ENCODE measurements around the gene TGFBR2.

DNA sequence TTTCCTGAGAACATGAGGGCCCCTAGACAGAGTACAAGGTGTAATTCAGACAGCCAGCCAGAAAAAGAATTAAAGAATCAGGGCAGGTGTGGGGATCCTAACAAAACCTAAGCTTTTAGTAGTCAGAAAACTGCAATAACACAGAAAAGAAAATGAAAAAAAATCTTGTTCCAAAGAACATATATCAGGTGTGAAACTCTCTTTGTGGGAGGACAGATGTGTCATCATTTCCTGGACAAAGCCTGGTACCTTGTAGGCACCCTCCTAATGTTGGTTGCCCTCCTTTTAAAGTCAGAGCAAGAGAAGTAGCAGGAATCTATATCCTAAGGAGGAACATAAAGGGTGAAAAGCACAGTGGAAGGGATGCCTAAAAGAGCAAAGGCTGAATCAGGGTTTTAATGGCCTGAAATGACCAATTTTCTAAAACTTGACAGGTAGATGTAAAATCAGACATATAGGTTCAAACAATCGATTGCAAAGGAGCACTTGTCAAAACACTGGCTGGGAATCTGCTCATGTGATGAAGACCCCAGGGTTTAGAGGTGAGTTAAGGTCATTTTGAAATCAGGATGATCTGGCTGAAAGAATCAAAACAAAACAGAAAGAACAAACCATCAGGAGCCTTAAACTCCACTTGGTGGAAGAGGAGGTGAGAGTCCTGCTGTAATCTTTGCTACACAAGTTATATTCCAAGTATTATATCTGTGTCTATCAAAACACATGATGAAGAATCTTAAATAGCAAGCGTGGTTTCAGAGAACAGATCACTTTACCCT, 54.9 kb downstream of the TGFBR2 start:
- no peak for TF ChIP-seq POLR2AphosphoS5 (IDR thresholded peaks at IDR 0.05; ENCODE audit: low read depth, low read length)
- no peak for TF ChIP-seq SIN3A (IDR thresholded peaks at IDR 0.05; ENCODE audit: borderline replicate concordance, insufficient read depth, low read length)

Data from PFSK-1 (cell line).